Adrenal gland (tissue), 5 donors: ENCODE results near the gene SH3RF1.

Experiments
- CTCF ChIP-seq, 6 experiments: fragments of 450-650 bp in 4 of 6; fragments of 200-600 bp in 2 of 6; sonication (generic) in 1 of 6; IDR thresholded peaks; 1 replicate in 5 of 6; 2 replicates in 1 of 6; pipeline versions ENCODE4 v1.5.1 to v1.8.0; 2016 to 2021; ENCODE audit warnings: antibody characterized with exemption in 6 of 6, mild to moderate bottlenecking in 2 of 6, moderate library complexity in 1 of 6
- POLR2A ChIP-seq, 2 donors: fragments of 450-650 bp; IDR thresholded peaks; one replicate each; pipeline ENCODE4 v1.6.1; 2017; ENCODE audit warnings: antibody characterized with exemption in 2 of 2, mild to moderate bottlenecking in 2 of 2, moderate library complexity in 1 of 2
- donor health status: DM: no; HTN: no; CAD: no.

- TF ChIP-seq CTCF (IDR thresholded peaks at IDR 0.05) (no peak), POLR2A (IDR thresholded peaks at IDR 0.05) (no peak)
Measured at GRCh38 chr4:169286562-169287301, 16.0 kb upstream of the SH3RF1 start.
